Measurements from ENCODE around the gene CD74. TPM values are rescaled to one million over a fixed set of nuclear protein-coding genes. Genes with fewer than 3 reads are reported as not detected.

The CD74 gene
- total RNA-seq, 1 donor from 2014 or later = 15.7 TPM

- Histone ChIP-seq H3K4me1 (ENCODE audit: insufficient read depth, low read length) (peaks cover 4% of the 10 kb centered on the region), H2AFZ (ENCODE audit: low read depth, low read length) (no peak overlapping the region), H3K9me3 (ENCODE audit: insufficient read depth, low read depth, low read length) (no peaks in the 10 kb centered on the region), H3K27ac (ENCODE audit: low read depth, low read length) (no peak overlapping the region), H3K9ac (ENCODE audit: low read length) (no peak overlapping the region), H3K27me3 (ENCODE audit: insufficient read depth, low read length) (no peaks in the 10 kb centered on the region), H4K20me1 (ENCODE audit: insufficient read depth, low read length) (no peaks in the 10 kb centered on the region), H3K4me3 (ENCODE audit: insufficient read depth, low read depth, low read length) (no peak overlapping the region), H3K79me2 (ENCODE audit: insufficient read depth, low read length) (no peaks in the 10 kb centered on the region), H3K4me2 (ENCODE audit: low read length) (no peak overlapping the region), H3K36me3 (ENCODE audit: insufficient read depth, low read length) (peaks cover 18% of the 10 kb centered on the region)
- Mint-ChIP-seq H3K36me3 (ENCODE audit: low read depth, unreplicated experiment) (peaks cover 51% of the 10 kb centered on the region), H3K4me3 (ENCODE audit: unreplicated experiment) (peak overlapping the region; percentile 20), H3K4me1 (ENCODE audit: low read depth, unreplicated experiment) (peaks cover 14% of the 10 kb centered on the region), H3K9me3 (ENCODE audit: unreplicated experiment) (peaks cover 2% of the 10 kb centered on the region), H3K27me3 (ENCODE audit: low read depth, unreplicated experiment) (no peaks in the 10 kb centered on the region), H3K27ac (ENCODE audit: unreplicated experiment) (no peak overlapping the region)
- TF ChIP-seq CTCF (IDR thresholded peaks at IDR 0.05; ENCODE audit: insufficient read depth, low read depth, low read length) (peak; percentile 13), EZH2 (IDR thresholded peaks at IDR 0.05; ENCODE audit: insufficient read depth, low read length) (no peak)
- DNase-seq (ENCODE audit: low read depth) = no peak
- no peak for FAIRE-seq
Observed at GRCh38 chr5:150398722-150399523, 13.8 kb downstream of the CD74 start.

- Histone ChIP-seq H4K20me1 (ENCODE audit: insufficient read depth, low read length) (no peaks in the 10 kb centered on the region), H2AFZ (ENCODE audit: low read depth, low read length) (no peak overlapping the region), H3K4me3 (ENCODE audit: insufficient read depth, low read depth, low read length) (no peak overlapping the region), H3K9me3 (ENCODE audit: insufficient read depth, low read depth, low read length) (no peaks in the 10 kb centered on the region), H3K27ac (ENCODE audit: low read depth, low read length) (no peak overlapping the region), H3K4me2 (ENCODE audit: low read length) (no peak overlapping the region), H3K9ac (ENCODE audit: low read length) (no peak overlapping the region), H3K4me1 (ENCODE audit: insufficient read depth, low read length) (peaks cover 4% of the 10 kb centered on the region), H3K36me3 (ENCODE audit: insufficient read depth, low read length) (peaks cover 22% of the 10 kb centered on the region), H3K27me3 (ENCODE audit: insufficient read depth, low read length) (no peaks in the 10 kb centered on the region), H3K79me2 (ENCODE audit: insufficient read depth, low read length) (no peaks in the 10 kb centered on the region)
- peak overlapping the region; percentile 68 for H3K4me3 Mint-ChIP-seq (ENCODE audit: unreplicated experiment)
- FAIRE-seq = no peak
- peaks cover 53% of the 10 kb centered on the region for H3K36me3 Mint-ChIP-seq (ENCODE audit: low read depth, unreplicated experiment)
- DNase-seq (ENCODE audit: low read depth) = no peak
- TF ChIP-seq EZH2 (IDR thresholded peaks at IDR 0.05; ENCODE audit: insufficient read depth, low read length) (no peak), CTCF (IDR thresholded peaks at IDR 0.05; ENCODE audit: insufficient read depth, low read depth, low read length) (no peak)
- H3K27me3 Mint-ChIP-seq (ENCODE audit: low read depth, unreplicated experiment) = no peaks in the 10 kb centered on the region
- H3K4me1 Mint-ChIP-seq (ENCODE audit: low read depth, unreplicated experiment) = peaks cover 14% of the 10 kb centered on the region
- peaks cover 2% of the 10 kb centered on the region for H3K9me3 Mint-ChIP-seq (ENCODE audit: unreplicated experiment)
- no peak overlapping the region for H3K27ac Mint-ChIP-seq (ENCODE audit: unreplicated experiment)
Observed at GRCh38 chr5:150397782-150398721, 14.7 kb downstream of the CD74 start.

All from astrocyte (in vitro differentiated cells and primary cell).